ENCODE data around the gene LMTK2.

Gene LMTK2

DNA sequence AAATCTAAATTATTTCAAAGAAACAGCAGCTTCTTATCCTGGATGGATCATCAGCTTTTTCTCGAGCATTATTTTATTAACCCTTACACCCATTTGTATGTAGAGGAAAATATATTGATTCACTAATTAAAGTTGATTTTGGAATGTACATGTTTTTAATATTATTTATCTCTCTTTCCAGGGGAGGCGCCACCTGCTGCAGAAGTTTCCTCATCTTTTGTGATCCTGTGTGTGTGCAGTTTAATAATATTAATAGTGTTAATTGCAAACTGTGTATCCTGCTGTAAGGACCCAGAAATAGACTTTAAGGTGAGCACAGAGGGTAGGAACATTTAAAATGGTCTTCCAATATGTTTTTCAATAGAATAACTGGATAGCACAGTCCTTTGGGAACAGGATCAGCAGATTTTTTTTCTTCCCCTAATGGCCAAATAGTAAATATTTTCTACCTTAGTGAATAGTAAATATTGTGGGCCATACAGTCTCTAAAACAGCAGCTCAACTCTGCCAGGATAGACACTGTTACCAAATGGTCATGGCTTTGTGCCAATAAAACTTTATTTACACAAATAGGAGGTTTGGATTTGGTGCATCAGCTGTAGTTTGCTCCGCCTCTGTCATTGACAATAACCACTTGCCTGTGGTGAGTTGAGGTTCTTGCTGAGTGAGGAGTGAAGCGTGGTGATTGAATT is 30.6 kb downstream of the LMTK2 start:
- Histone ChIP-seq H3K27me3 (no peaks in the 10 kb centered on the region), H3K9me3 (no peaks in the 10 kb centered on the region), H3K4me3 (ENCODE audit: low read depth, low read length) (no peak overlapping the region), H3K4me1 (no peaks in the 10 kb centered on the region), H3K36me3 (peaks cover 13% of the 10 kb centered on the region)
- TF ChIP-seq, protein P1, sequence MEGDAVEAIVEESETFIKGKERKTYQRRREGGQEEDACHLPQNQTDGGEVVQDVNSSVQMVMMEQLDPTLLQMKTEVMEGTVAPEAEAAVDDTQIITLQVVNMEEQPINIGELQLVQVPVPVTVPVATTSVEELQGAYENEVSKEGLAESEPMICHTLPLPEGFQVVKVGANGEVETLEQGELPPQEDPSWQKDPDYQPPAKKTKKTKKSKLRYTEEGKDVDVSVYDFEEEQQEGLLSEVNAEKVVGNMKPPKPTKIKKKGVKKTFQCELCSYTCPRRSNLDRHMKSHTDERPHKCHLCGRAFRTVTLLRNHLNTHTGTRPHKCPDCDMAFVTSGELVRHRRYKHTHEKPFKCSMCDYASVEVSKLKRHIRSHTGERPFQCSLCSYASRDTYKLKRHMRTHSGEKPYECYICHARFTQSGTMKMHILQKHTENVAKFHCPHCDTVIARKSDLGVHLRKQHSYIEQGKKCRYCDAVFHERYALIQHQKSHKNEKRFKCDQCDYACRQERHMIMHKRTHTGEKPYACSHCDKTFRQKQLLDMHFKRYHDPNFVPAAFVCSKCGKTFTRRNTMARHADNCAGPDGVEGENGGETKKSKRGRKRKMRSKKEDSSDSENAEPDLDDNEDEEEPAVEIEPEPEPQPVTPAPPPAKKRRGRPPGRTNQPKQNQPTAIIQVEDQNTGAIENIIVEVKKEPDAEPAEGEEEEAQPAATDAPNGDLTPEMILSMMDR (IDR thresholded peaks at IDR 0.05; ENCODE audit: low read depth, low read length): no peak
- no peak for DNase-seq

DNA sequence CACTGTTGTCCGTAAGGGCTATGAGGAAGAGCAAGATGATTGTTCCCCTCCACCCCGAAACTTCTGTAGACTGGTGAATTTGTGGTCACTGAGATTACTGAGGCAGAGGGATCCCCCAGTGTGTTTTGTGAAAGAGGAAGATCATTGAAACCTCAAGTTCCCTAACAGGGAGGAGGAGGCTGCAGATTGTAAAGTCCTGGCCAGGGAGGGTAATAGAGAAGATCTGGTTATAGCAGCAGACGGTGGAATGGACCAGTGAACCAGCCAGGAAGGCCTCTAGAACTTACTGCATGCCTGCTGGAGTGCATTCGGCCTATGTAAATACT is 31.1 kb downstream of the LMTK2 start:
- no peaks in the 10 kb centered on the region for H3K9me3 ChIP-seq
- no peak for DNase-seq
- no peak overlapping the region for H3K4me3 ChIP-seq (ENCODE audit: low read depth, low read length)
- TF ChIP-seq, protein P1 (IDR thresholded peaks at IDR 0.05; ENCODE audit: low read depth, low read length): no peak
- no peaks in the 10 kb centered on the region for H3K4me1 ChIP-seq
- H3K36me3 ChIP-seq: peaks cover 13% of the 10 kb centered on the region
- no peaks in the 10 kb centered on the region for H3K27me3 ChIP-seq

DNA sequence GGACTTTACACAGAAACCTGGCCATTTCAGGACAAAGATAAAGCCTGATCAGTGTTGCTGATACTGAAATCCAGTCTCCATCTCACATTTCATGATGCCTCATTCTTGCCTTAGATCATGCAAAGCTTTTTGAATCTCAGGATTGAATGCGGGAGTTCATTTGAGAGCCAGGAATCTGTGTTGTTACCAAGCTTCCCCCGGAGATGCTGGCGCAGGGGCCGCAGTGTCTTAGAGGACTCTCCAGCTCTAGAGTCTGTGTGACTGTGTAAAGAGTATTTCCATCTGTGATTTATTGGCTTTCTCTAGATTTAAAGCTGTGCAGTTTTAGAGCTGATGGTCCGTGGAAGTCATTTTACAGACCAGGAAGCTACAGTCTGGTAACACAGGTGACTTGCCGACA is 32.0 kb downstream of the LMTK2 start:
- no peak for DNase-seq
- Histone ChIP-seq H3K36me3 (peaks cover 18% of the 10 kb centered on the region), H3K9me3 (no peaks in the 10 kb centered on the region), H3K4me1 (no peaks in the 10 kb centered on the region), H3K27me3 (no peaks in the 10 kb centered on the region), H3K4me3 (ENCODE audit: low read depth, low read length) (no peak overlapping the region)
- TF ChIP-seq, protein P1 (IDR thresholded peaks at IDR 0.05; ENCODE audit: low read depth, low read length): no peak

DNA sequence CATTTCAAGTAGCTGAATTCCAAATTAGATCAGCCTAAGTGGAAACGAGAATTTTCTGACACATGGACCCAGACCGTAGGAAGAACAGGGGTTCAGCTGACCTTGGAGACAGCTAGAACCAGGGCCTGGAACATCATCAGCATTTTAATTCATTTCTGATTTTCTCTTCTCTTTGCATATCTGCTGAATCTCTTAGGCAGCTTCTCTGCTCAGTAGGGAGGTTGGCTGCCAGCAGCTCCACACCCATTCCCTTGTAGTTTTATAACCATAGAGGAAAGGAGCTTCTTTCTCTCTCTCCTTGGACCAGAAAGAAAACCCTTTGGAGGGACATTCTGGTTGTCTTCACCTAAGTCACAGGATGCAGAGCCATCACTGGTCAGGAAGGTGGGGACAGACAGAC is 36.0 kb downstream of the LMTK2 start:
- DNase-seq: no peak
- peaks cover 20% of the 10 kb centered on the region for H3K36me3 ChIP-seq
- H3K4me1 ChIP-seq: no peaks in the 10 kb centered on the region
- TF ChIP-seq, protein P1 (IDR thresholded peaks at IDR 0.05; ENCODE audit: low read depth, low read length): no peak
- no peaks in the 10 kb centered on the region for H3K9me3 ChIP-seq
- H3K4me3 ChIP-seq (ENCODE audit: low read depth, low read length): no peak overlapping the region
- no peaks in the 10 kb centered on the region for H3K27me3 ChIP-seq

DNA sequence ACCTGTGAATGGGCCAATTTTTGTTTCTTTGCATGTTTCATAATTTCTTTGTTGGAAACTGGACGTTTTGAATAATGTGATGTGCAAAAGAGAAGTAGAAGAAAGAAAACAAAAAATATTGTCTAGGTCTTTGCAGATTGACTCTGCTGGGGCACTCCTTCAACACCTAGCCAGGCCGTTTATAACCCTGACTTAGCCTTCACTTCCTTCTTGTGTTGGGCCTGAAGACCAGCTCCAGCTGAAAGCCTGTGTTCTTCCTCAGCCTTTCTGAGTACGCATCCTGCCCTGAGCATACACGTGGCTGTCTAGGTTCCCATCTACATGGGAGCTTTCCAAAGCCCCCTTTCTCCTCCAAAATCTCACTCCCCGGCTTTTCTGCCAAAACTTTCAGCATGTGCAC is 41.9 kb downstream of the LMTK2 start:
- Histone ChIP-seq H3K27me3 (no peaks in the 10 kb centered on the region), H3K9me3 (no peaks in the 10 kb centered on the region), H3K36me3 (peaks cover 11% of the 10 kb centered on the region; the same call in 1 of the 2 replicates), H3K4me3 (ENCODE audit: low read depth, low read length) (no peak overlapping the region), H3K4me1 (no peaks in the 10 kb centered on the region)
- TF ChIP-seq, protein P1 (IDR thresholded peaks at IDR 0.05; ENCODE audit: low read depth, low read length): no peak
- DNase-seq: no peak

DNA sequence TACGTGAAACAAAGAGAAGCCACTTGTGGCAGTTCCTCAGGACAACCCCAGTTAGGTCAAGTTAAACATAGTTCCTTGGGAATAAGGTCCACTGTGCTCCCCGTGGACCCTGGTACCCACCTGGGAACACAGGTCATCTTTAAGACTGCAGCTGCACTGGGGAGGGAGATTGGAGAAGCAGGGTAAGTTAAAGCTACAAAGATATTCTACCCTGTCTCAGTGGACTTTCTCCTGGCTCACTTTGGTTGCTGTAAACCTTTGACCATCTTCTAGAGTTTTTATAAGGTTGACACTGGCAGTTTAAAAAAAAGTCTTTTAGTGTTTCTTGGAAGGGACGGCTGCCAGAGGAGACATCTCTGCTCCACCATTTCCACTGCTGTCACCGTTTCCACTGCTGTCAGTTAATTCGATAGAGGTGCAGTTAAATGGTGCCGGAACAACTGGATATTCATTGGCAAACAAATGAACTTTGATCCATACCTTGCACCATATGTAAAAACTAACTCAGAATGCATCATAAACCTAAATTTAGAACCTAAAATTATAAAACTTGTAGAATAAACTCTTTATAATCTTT is 42.5 kb downstream of the LMTK2 start:
- H3K4me3 ChIP-seq (ENCODE audit: low read depth, low read length): no peak overlapping the region
- H3K4me1 ChIP-seq: no peaks in the 10 kb centered on the region
- H3K36me3 ChIP-seq: peaks cover 11% of the 10 kb centered on the region; the same call in 1 of the 2 replicates
- no peak for DNase-seq
- H3K27me3 ChIP-seq: no peaks in the 10 kb centered on the region
- H3K9me3 ChIP-seq: no peaks in the 10 kb centered on the region
- TF ChIP-seq, protein P1 (IDR thresholded peaks at IDR 0.05; ENCODE audit: low read depth, low read length): no peak
